Colon (tissue), 2 donors: ENCODE data around the gene AUTS2.

Experiments
- FAIRE-seq: peaks from 2 replicates; lab custom pipeline; 2012; peaks lifted over from hg19 to GRCh38; lab: Jason Lieb, UNC
- donor health status: control.
- donor health status: control.

The AUTS2 gene

GRCh38 chr7:70696201-70696754 is 1098.0 kb downstream of the AUTS2 start:
- FAIRE-seq, result no peak

GRCh38 chr7:70698219-70698832 is 1100.1 kb downstream of the AUTS2 start:
- peak; percentile 71 for FAIRE-seq

- FAIRE-seq, result no peak
Observed at GRCh38 chr7:70699271-70699670, 1101.0 kb downstream of the AUTS2 start.

DNA sequence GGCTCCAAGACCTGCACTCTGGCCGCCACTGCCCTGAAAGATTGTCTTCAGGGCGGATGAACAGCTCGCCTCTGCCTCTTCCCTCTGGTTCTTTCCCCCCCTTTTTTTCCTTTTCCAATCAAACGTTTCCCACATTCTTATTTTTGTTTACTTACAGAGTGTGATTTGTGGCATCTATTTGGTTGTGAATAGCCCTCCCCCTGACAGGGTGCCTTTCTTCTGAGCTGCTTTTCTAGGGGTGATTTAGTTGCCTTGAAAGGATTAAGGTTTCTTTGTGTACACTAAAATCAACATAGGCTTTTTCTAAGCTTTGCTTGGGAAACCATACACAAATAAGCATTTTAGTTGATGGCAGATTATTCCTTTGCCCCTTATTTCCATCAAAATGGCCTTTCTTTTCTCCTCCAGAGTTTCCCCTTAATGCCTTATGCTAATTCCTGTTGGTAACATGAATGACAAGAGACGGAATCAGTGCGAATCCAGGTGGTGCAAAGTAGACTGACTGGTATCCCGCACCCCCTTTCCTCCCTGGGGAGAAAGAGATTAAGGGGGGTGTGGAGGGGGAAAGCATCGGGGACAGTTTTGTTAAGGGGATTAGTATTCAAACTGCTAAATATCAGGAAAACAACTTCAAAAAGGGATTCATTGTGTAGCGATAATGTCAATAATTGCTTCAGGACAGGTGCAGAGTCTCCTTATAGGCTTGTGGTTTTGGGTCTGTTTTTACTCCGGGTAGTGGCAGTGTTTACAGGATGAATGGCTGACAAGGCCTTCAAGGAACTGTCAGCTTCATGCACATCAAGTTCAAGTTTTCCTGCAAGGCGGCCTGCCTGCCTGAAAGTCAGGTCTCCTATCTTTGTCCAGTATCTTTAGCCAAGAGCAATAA is 1102.0 kb downstream of the AUTS2 start:
- no peak for FAIRE-seq

DNA sequence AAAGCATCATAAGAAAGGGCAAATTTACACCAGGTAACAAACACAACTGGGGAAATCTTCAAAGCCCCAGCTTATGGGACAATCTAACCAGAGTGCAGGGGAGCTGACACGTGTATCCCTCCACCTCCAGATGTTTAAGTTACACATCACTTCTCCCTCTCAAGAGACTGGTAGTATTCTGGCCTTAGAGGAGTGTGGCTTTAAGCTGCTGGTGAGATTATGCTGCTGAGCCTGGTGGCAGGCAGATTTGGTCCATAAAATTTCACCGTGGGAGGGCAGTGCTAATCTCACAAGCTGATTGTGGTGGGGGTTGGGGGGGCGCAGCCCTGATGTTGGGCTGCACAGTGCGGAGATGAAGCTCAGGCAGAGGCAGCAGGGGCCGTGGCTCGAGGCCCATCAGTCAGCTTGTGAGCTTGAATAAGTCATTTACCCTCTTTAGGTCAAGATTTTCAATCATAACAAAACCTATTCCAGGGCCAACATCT is 1102.7 kb downstream of the AUTS2 start:
- no peak for FAIRE-seq

GRCh38 chr7:70701477-70701876 is 1103.2 kb downstream of the AUTS2 start:
- FAIRE-seq, result no peak

- no peak for FAIRE-seq
Observed at GRCh38 chr7:70701991-70702390, 1103.7 kb downstream of the AUTS2 start.

GRCh38 chr7:70703785-70704184 is 1105.5 kb downstream of the AUTS2 start:
- FAIRE-seq, result no peak

DNA sequence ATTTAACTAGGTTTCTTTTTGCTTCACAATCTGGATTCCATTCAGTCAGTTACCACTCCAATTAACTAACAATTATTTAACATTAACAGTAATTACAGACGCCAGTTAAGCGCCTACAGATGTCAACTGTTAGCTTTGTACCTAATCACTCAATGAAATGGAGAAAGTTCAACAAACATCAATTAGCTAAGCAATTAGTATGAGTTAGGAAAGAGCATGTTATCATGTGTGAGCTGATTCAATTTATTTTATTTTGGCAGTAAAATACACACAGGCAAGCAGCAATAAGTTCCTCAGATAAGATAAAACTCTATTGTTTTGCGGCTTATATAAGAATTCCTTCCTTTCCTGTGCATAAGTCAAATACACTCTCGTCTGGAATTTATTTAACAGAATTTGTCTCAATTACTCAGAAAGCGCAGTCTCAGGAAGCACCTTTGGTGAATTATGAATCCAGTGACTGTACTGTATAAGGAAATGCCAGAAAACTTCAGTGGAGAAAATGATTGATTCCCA is 1106.6 kb downstream of the AUTS2 start:
- no peak for FAIRE-seq

GRCh38 chr7:70706204-70706603 is 1107.9 kb downstream of the AUTS2 start:
- no peak for FAIRE-seq

- FAIRE-seq, result no peak
Observed at GRCh38 chr7:70706698-70707097, 1108.4 kb downstream of the AUTS2 start.

DNA sequence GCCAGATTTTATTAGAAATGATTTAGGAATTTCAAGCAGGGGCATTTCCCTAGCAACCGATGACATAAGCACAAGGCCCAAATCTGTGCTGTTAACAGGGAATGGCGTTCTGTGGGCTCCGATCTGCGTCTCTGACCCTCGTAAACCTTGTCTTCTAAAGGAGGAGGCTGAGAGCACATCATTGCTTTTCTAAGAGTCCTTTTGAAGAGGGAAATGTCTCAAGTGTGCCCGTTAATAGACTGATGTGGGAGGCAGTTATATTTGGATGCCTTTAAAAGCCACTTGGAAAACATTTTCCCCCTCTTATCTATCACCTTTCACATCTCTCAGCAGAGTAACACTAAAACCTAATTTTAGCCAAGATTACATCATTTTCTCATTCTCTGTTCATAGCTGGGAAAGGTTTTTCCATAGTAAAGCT is 1109.6 kb downstream of the AUTS2 start:
- no peak for FAIRE-seq

DNA sequence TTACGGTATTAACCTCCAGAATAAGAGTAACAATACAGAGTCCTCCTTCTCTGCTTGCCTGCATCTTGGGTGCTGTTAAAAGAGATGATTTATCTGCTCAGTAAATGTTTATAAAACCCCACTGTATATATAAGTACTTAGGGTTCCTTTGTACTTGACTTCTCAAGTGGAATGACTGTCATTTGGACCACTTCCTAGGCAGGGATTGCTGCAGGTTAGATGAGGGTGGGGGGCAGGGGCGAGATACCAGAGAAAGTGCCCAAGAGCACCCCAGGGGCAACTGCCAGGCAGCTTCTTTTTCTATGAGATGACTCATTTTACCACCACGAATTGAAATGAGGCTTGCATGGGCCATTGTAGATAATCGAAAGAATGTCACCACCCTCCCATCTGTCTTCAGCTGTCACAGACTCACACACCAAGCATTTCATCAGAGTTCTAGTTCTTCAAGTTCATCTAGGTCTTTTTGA is 1111.8 kb downstream of the AUTS2 start:
- no peak for FAIRE-seq

DNA sequence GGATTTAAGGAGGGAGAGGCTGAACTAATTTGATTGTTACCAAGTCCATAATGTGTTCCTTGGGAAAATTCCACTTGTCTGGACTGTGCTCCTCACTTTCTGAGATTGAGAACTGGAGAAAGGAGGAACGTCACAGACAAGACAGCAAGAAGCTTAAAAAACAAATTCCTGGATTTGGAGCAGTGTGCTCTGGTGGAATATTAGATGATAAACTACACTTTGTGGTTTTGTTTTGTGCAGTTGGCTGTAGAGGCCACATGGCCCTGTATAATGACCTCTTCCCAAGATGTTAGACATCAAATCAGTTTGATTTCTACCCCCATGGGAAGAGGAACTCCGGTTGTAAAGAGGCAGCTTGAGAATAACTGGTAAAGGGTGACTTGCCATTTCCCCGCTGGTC is 1112.4 kb downstream of the AUTS2 start:
- no peak for FAIRE-seq

DNA sequence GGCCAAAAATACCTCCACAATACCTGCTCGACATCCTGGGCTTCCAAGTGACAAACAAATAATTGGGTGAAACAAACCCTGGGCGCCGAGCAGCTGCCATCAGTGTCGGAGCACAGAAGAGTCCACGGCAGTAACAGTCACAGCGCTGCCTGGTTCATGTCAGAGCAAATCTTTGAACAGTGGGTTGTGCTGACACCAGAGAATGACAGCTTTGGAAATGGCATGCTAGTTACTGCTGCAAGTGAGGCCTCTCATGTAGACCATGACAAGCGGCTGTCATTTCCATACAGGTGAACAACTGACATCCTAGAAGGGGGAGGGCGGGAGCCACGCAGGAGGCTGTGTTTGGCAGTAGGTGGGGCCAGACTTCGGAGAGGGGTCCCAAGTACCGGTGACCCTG is 1113.2 kb downstream of the AUTS2 start:
- no peak for FAIRE-seq

GRCh38 chr7:70712942-70713341 is 1114.7 kb downstream of the AUTS2 start:
- FAIRE-seq, result no peak

DNA sequence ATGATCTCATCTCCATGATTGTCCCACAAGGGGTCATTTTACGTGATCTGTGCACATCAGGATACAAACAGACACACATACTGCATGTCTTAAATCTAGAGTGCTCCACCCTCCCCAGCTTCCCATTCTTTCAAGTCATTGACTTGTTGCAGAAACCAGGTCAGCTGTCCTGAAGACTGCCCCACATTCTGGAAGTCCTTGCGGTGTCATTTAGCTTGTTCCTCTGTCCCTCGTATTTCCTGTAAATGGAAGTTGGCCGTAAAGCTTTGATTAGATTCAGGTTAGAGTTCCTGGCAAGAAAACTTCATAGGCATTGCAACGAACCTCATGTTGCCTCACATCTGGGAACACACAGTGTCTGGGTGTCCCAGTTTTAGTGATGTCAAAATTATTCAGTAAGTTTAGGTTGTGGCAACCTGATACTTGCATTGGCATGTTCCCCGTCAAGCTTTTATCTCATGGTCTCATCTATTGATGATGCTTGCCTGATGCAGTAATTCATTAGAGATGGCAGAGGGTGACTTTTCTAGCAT is 1116.3 kb downstream of the AUTS2 start:
- no peak for FAIRE-seq

DNA sequence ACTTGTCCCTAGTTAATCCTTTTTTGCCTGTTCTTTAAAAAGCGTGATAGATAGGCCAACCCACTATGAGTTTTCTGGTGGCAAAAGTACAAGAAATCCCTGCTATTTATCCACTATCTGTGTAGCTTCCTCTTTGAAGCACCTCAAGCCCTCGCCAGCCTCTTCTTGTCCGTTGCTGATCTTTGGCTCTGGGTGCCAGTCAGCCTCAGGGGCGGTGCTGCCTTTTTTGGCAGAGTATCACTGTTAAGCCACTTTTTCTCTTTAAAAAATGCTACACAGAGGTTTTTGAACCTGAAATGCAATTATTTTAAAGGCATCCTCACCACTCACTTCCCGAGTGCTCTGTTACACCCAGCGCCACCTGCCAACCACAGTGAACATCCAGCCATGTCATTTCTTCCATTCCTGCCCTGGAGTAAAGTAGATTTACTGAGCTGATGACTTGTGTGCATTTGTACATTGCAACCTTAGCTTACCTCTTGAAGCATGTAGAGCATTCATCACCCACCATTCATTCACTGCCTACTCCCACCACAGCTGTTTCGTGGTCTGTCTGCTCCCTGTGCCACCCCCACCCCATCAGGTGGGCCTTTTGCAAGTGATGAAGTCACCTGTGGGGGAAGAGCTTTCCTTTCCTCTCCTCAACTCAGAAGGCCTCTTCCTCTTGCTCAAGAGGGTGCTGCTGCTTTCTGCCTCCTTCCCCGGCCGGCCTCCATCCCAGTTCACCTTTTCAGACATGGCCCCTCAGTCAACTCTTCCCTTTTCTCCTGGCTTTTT is 1119.5 kb downstream of the AUTS2 start:
- FAIRE-seq, result no peak

- FAIRE-seq, result no peak
Observed at GRCh38 chr7:70719125-70719524, 1120.8 kb downstream of the AUTS2 start.

- FAIRE-seq, result no peak
Observed at GRCh38 chr7:70720191-70720873, 1122.1 kb downstream of the AUTS2 start.

- FAIRE-seq, result no peak
Observed at GRCh38 chr7:70721500-70721899, 1123.2 kb downstream of the AUTS2 start.
